GM12878 (cell line): ENCODE data around the gene STX10. TPM values are rescaled to one million over a fixed set of nuclear protein-coding genes. Genes with fewer than 3 reads are reported as not detected.
A peak's percentile ranks its signal among the peaks of the same experiment; 100 is the strongest.

Experiments used
- ATF7 ChIP-seq: fragments of 450-650 bp; IDR thresholded peaks from 2 replicates; pipeline ENCODE4 v1.6.1; 2016; ENCODE audit warnings: low read depth, mild to moderate bottlenecking
- BCL3 ChIP-seq: IDR thresholded peaks from 2 replicates; pipeline ENCODE4 v1.6.1; 2011; ENCODE audit warnings: borderline replicate concordance, low read depth, mild to moderate bottlenecking, moderate library complexity, low read length; ENCODE audit not compliant: insufficient read depth, poor library complexity, severe bottlenecking
- GATAD2B ChIP-seq: fragments of 450-650 bp; conservative IDR thresholded peaks from 2 replicates; pipeline ENCODE4 v1.6.1; 2017; ENCODE audit warnings: low read depth, mild to moderate bottlenecking, moderate library complexity
- HSF1 ChIP-seq: fragments of 150-350 bp; IDR thresholded peaks from 2 replicates; pipeline ENCODE4 v1.6.1; 2014; ENCODE audit warnings: mild to moderate bottlenecking, low read depth, low read length
- MLLT1 ChIP-seq: fragments of 450-650 bp; IDR thresholded peaks from 2 replicates; pipeline ENCODE4 v1.6.1; 2016; ENCODE audit warnings: mild to moderate bottlenecking
- NFIC ChIP-seq: IDR thresholded peaks from 2 replicates; pipeline ENCODE4 v1.6.1; 2012; ENCODE audit warnings: low read depth, mild to moderate bottlenecking, inconsistent platforms, low read length, moderate library complexity
- NFYA ChIP-seq: IDR thresholded peaks from 2 replicates; pipeline ENCODE4 v1.6.1; 2011; ENCODE audit warnings: low read depth, mild to moderate bottlenecking, low read length, improper control_type of control experiment, borderline replicate concordance
- PBX3 ChIP-seq: IDR thresholded peaks from 2 replicates; pipeline ENCODE4 v1.6.1; 2011; ENCODE audit warnings: mild to moderate bottlenecking, low read depth, low read length, moderate library complexity; ENCODE audit not compliant: insufficient replicate concordance
- REST ChIP-seq: IDR thresholded peaks from 2 replicates; pipeline ENCODE4 v1.6.1; 2012; ENCODE audit warnings: mild to moderate bottlenecking, low read depth, low read length
- ZNF687 ChIP-seq: fragments of 450-650 bp; IDR thresholded peaks from 2 replicates; pipeline ENCODE4 v1.6.1; 2017; ENCODE audit warnings: mild to moderate bottlenecking, moderate library complexity
- ZSCAN29 ChIP-seq: fragments of 450-650 bp; IDR thresholded peaks from 2 replicates; pipeline ENCODE4 v1.6.1; 2017; ENCODE audit warnings: mild to moderate bottlenecking, moderate library complexity
- polyA plus RNA-seq, 11 experiments: library from polyadenylated mRNA; depleted of rRNA in 4 of 11; unstranded in 6 of 11; stranded (reverse) in 5 of 11; fragments of >200 nt; fragmentation: Nextera tagmentation in 4 of 11; fragmentation: Illumina TruSeq in 1 of 11; extraction: Ambion mirVana in 4 of 11; extraction: Trizol in 1 of 11; gene quantifications; 1 replicate in 1 of 11; 2 replicates in 10 of 11; pipeline versions ENCODE4 v1.2.1 to v1.2.3, GENCODE V29; 2011 to 2016; ENCODE audit warnings: inconsistent platforms in 2 of 11, missing spikeins in 2 of 11, low read depth in 1 of 11
- total RNA-seq, 4 experiments: library from RNA; depleted of rRNA in 3 of 4; stranded (reverse); fragments of >200 nt in 3 of 4; fragmentation: Illumina TruSeq in 1 of 4; extraction: Trizol in 1 of 4; gene quantifications; 2 replicates each; pipeline versions ENCODE4 v1.2.1 to v1.2.3, GENCODE V29; 2013 to 2021

STX10 gene
- total and polyA plus RNA-seq, 10 of the 15 experiments (the other 5 are each of a cell fraction or from before 2014, with no cell fraction given) = 0.56 to 76.1 (median 47.6) TPM

GRCh38 chr19:13122275-13122878 lies 27.8 kb downstream of the STX10 start (continued):
- no peak for TF ChIP-seq HSF1
- TF ChIP-seq REST = no peak
- no peak for TF ChIP-seq NFYA
- TF ChIP-seq ATF7 = no peak
- no peak for TF ChIP-seq BCL3
- TF ChIP-seq GATAD2B = no peak
- no peak for TF ChIP-seq ZSCAN29
- TF ChIP-seq MLLT1 = 0 out of 2 replicates have a peak, but pooled peaks have one; percentile 21
- peak; percentile 64 for TF ChIP-seq PBX3
- TF ChIP-seq NFIC = no peak
- 0 out of 2 replicates have a peak, but pooled peaks have one; percentile 32 for TF ChIP-seq ZNF687
